ENCODE measurements around the gene IL18BP.

DNA sequence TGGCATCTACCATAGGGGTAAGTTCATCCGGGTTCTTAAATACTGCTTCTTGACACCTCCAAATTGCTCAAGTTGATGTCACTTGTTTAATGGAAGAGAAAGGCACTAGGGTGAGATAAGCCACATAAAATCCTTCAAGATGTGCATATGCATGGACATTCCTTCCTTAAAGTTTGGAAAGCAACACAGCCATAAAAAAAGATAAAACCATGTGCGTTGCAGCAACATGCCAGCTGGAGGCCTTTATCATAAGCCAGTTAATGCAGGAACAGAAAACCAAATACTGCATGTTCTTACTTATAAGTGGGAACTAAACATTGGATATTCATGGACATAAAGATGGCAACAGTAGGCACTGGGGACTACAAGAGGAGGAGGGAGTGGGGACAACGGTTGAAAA is 8.0 kb upstream of the IL18BP start:
- TF ChIP-seq, protein P1, sequence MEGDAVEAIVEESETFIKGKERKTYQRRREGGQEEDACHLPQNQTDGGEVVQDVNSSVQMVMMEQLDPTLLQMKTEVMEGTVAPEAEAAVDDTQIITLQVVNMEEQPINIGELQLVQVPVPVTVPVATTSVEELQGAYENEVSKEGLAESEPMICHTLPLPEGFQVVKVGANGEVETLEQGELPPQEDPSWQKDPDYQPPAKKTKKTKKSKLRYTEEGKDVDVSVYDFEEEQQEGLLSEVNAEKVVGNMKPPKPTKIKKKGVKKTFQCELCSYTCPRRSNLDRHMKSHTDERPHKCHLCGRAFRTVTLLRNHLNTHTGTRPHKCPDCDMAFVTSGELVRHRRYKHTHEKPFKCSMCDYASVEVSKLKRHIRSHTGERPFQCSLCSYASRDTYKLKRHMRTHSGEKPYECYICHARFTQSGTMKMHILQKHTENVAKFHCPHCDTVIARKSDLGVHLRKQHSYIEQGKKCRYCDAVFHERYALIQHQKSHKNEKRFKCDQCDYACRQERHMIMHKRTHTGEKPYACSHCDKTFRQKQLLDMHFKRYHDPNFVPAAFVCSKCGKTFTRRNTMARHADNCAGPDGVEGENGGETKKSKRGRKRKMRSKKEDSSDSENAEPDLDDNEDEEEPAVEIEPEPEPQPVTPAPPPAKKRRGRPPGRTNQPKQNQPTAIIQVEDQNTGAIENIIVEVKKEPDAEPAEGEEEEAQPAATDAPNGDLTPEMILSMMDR (conservative IDR thresholded peaks at IDR 0.05): no peak
- TF ChIP-seq EZH2 (IDR thresholded peaks at IDR 0.05; ENCODE audit: low read depth): no peak
